K562 (cell line): ENCODE data around the gene ADAR. TPM values are rescaled to one million over a fixed set of nuclear protein-coding genes. Genes with fewer than 3 reads are reported as not detected.

Experiments
- ARHGAP35 ChIP-seq: fragments of 450-650 bp; IDR thresholded peaks from 2 replicates; pipeline ENCODE4 v1.6.1; 2018; ENCODE audit not compliant: partially characterized antibody
- BMI1 ChIP-seq: fragments of 150-350 bp; IDR thresholded peaks from 2 replicates; pipeline ENCODE4 v1.6.1; 2014; ENCODE audit warnings: low read length
- CBX3 ChIP-seq, 2 experiments: IDR thresholded peaks; 1 replicate in 1 of 2; 2 replicates in 1 of 2; pipeline ENCODE4 v1.6.1; 2012; ENCODE audit warnings: inconsistent platforms in 2 of 2, low read length in 2 of 2, borderline replicate concordance in 1 of 2, control low read depth in 1 of 2
- CREM ChIP-seq: IDR thresholded peaks from 2 replicates; pipeline ENCODE4 v1.6.1; 2014; ENCODE audit warnings: antibody characterized with exemption, low read depth
- CSDE1 ChIP-seq, 2 experiments: fragments of 450-650 bp; IDR thresholded peaks; 2 replicates each; pipeline ENCODE4 v1.6.1; 2016; ENCODE audit warnings: mild to moderate bottlenecking in 1 of 2
- GABPB2 ChIP-seq: fragments of 250-450 bp; sonication (Bioruptor Pico); conservative IDR thresholded peaks from 2 replicates; pipeline ENCODE4 v1.5.1; 2021; ENCODE audit warnings: mild to moderate bottlenecking
- NFYB ChIP-seq: IDR thresholded peaks from 2 replicates; pipeline ENCODE4 v1.6.1; 2011; ENCODE audit warnings: mild to moderate bottlenecking, moderate library complexity; ENCODE audit not compliant: insufficient read length; ENCODE audit errors: extremely low read depth
- NONO ChIP-seq, 2 experiments: fragments of 200-400 bp in 1 of 2; fragments of 450-650 bp in 1 of 2; formaldehyde crosslinking in 1 of 2; IDR thresholded peaks; 2 replicates each; pipeline ENCODE4 v1.6.1; 2017; ENCODE audit warnings: low read depth in 2 of 2, mild to moderate bottlenecking in 2 of 2, moderate library complexity in 2 of 2, low read length in 1 of 2
- NR4A1 ChIP-seq, 2 experiments: fragments of 250-450 bp in 1 of 2; fragments of 450-650 bp in 1 of 2; sonication (Bioruptor Pico) in 1 of 2; IDR thresholded peaks; 2 replicates each; pipeline versions ENCODE4 v1.4.0 to v1.6.1; 2016 to 2020; ENCODE audit warnings: mild to moderate bottlenecking in 2 of 2, missing compliant biosample characterization in 1 of 2, missing genetic modification characterization in 1 of 2, moderate library complexity in 1 of 2
- PML ChIP-seq: IDR thresholded peaks from 2 replicates; pipeline ENCODE4 v1.6.1; 2012; ENCODE audit warnings: low read length, inconsistent platforms
- RAD21 ChIP-seq, 2 experiments: fragments of 250-450 bp in 1 of 2; fragments of 450-650 bp in 1 of 2; sonication (Bioruptor Pico) in 1 of 2; formaldehyde crosslinking in 1 of 2; IDR thresholded peaks in 1 of 2; conservative IDR thresholded peaks in 1 of 2; 2 replicates each; pipeline versions ENCODE4 v1.4.0 to v1.8.0; 2020 to 2022; ENCODE audit warnings: mild to moderate bottlenecking in 2 of 2, moderate library complexity in 1 of 2
- SIN3A ChIP-seq, 2 experiments: fragments of 150-350 bp in 1 of 2; IDR thresholded peaks; 2 replicates each; pipeline ENCODE4 v1.6.1; 2011 to 2016; ENCODE audit warnings: borderline replicate concordance in 2 of 2, low read depth in 2 of 2, low read length in 2 of 2, mild to moderate bottlenecking in 2 of 2, moderate library complexity in 2 of 2; ENCODE audit not compliant: control insufficient read depth in 1 of 2
- SMC3 ChIP-seq: conservative IDR thresholded peaks from 2 replicates; pipeline ENCODE4 v1.6.1; 2011; ENCODE audit warnings: low read depth, low read length, improper control_type of control experiment; ENCODE audit not compliant: insufficient read depth
- SRSF9 ChIP-seq: fragments of 200-400 bp; formaldehyde crosslinking; IDR thresholded peaks from 2 replicates; pipeline ENCODE4 v1.6.1; 2017; ENCODE audit warnings: low read depth, low read length, borderline replicate concordance
- TCF3 ChIP-seq: sonication (generic); formaldehyde crosslinking; IDR thresholded peaks from 2 replicates; pipeline ENCODE4 v1.4.0; 2020; ENCODE audit warnings: mild to moderate bottlenecking, missing genetic modification reagents
- TRIM24 ChIP-seq, 2 experiments: fragments of 450-650 bp; IDR thresholded peaks; 2 replicates each; pipeline ENCODE4 v1.6.1; 2016
- ZNF165 ChIP-seq: fragments of 250-450 bp; sonication (Bioruptor Pico); IDR thresholded peaks from 2 replicates; pipeline ENCODE4 v1.4.0; 2020; ENCODE audit warnings: borderline replicate concordance
- ZNF184 ChIP-seq: sonication (generic); formaldehyde crosslinking; IDR thresholded peaks from 2 replicates; pipeline ENCODE4 v1.5.0; 2020; ENCODE audit warnings: missing genetic modification reagents
- polyA plus RNA-seq, 8 experiments: library from polyadenylated mRNA; depleted of rRNA in 4 of 8; stranded (reverse) in 5 of 8; unstranded in 3 of 8; fragments of >200 nt; fragmentation: Nextera tagmentation in 2 of 8; fragmentation: Illumina TruSeq in 1 of 8; extraction: Ambion mirVana in 2 of 8; extraction: Trizol in 1 of 8; gene quantifications; 2 replicates each; pipeline versions ENCODE4 v1.2.1 to v1.2.3, GENCODE V29; 2011 to 2014; ENCODE audit warnings: inconsistent platforms in 1 of 8, missing spikeins in 1 of 8
- total RNA-seq, 7 experiments: library from RNA; depleted of rRNA in 6 of 7; stranded (reverse); fragments of >200 nt in 6 of 7; fragmentation: Illumina TruSeq in 2 of 7; extraction: Trizol in 2 of 7; gene quantifications; 2 replicates each; pipeline versions ENCODE4 v1.2.1 to v1.2.3, GENCODE V29; 2011 to 2021; ENCODE audit warnings: low replicate concordance in 1 of 7
- TF ChIP-seq, protein P1 (sequence below): fragments of 450-650 bp; IDR thresholded peaks from 2 replicates; pipeline ENCODE4 v1.6.1; 2014; ENCODE audit warnings: low read depth, mild to moderate bottlenecking, moderate library complexity, borderline replicate concordance
- TF ChIP-seq, protein P2 (sequence below): fragments of 450-650 bp; IDR thresholded peaks from 2 replicates; pipeline ENCODE4 v1.6.1; 2016; ENCODE audit warnings: mild to moderate bottlenecking
- TF ChIP-seq, protein P3 (sequence below): fragments of 250-450 bp; sonication (Bioruptor Pico); IDR thresholded peaks from 2 replicates; pipeline ENCODE4 v1.5.0; 2021
- TF ChIP-seq, protein P4 (sequence below): IDR thresholded peaks from 2 replicates; pipeline ENCODE4 v1.6.1; 2011; ENCODE audit not compliant: insufficient read length; ENCODE audit errors: extremely low read depth

ADAR gene
- total and polyA plus RNA-seq, 9 of the 15 experiments (the other 6 are each of a cell fraction or from before 2014, with no cell fraction given): 30.1 to 123 (median 60.2) TPM

DNA sequence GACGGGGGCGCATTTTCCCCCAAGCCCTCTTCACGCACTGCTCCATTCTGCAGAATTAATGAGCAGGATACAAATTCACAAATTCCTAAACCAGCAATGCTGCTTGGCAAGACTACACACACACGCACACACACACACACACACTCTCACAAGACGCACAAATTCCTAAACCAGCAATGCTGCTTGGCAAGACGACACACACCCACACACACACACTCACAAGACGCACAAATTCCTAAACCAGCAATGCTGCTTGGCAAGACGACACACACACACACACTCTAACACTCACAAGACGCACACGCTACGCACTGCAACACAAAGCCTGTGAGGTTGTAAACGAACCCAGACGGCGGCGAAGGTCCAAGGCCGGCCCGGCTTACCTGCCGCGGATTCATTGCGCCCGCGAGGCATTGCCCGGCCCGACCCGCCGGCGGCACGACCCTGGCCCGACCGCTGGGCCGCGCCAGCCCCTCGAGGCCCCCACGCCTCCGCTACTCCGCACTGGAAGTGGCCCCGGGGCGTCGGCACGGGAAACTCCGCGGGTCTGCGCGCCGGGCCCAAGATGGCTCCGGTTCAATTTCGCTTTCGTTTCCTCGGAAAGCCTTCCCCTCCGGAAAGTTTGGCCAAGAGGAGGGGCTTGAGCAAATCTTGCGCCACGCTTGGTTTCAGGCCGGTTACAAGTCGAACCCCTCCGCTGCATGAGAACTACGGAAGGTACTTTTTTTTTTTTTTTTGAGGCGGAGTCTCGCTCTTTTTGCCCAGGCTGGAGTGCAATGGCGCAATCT, at the start of gene ADAR (continued):
- TF ChIP-seq CREM: 0 out of 2 replicates have a peak, but pooled peaks have one; percentile 47
- TF ChIP-seq NR4A1 (CRISPR knock-in tag; IDR thresholded peaks at IDR 0.05): no peak
- 0 out of 2 replicates have a peak, but pooled peaks have one; percentile 24 for TF ChIP-seq NR4A1 (tag; IDR thresholded peaks at IDR 0.05)
- 0 out of 4 replicates have a peak, but pooled peaks of 1 of the 2 experiments have one; percentile 4 for TF ChIP-seq SIN3A (IDR thresholded peaks at IDR 0.05; ENCODE audit: borderline replicate concordance in 2 of 2, control insufficient read depth in 1 of 2, low read depth in 2 of 2, low read length in 2 of 2)
- TF ChIP-seq, protein P1, sequence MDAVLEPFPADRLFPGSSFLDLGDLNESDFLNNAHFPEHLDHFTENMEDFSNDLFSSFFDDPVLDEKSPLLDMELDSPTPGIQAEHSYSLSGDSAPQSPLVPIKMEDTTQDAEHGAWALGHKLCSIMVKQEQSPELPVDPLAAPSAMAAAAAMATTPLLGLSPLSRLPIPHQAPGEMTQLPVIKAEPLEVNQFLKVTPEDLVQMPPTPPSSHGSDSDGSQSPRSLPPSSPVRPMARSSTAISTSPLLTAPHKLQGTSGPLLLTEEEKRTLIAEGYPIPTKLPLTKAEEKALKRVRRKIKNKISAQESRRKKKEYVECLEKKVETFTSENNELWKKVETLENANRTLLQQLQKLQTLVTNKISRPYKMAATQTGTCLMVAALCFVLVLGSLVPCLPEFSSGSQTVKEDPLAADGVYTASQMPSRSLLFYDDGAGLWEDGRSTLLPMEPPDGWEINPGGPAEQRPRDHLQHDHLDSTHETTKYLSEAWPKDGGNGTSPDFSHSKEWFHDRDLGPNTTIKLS: no peak
- peak in 1 of 2 experiments; percentile 75; a peak in 1 of 4 replicates for TF ChIP-seq NONO (IDR thresholded peaks at IDR 0.05; ENCODE audit: low read depth in 2 of 2, low read length in 1 of 2)
- peak; percentile 42 for TF ChIP-seq ARHGAP35
- no peak for TF ChIP-seq RAD21 (CRISPR knock-in tag; conservative IDR thresholded peaks at IDR 0.05 in 1 of 2, IDR thresholded peaks at IDR 0.05 in 1 of 2)
- TF ChIP-seq TRIM24 (IDR thresholded peaks at IDR 0.05): no peak
- TF ChIP-seq CBX3 (IDR thresholded peaks at IDR 0.05; ENCODE audit: borderline replicate concordance in 1 of 2, low read length in 2 of 2): 0 out of 3 replicates have a peak, but pooled peaks of 1 of the 2 experiments have one; percentile 30
- no peak for TF ChIP-seq GABPB2 (CRISPR knock-in tag)
- TF ChIP-seq TCF3 (CRISPR knock-in tag): no peak
- TF ChIP-seq ZNF165 (CRISPR knock-in tag): no peak
- TF ChIP-seq, protein P2, sequence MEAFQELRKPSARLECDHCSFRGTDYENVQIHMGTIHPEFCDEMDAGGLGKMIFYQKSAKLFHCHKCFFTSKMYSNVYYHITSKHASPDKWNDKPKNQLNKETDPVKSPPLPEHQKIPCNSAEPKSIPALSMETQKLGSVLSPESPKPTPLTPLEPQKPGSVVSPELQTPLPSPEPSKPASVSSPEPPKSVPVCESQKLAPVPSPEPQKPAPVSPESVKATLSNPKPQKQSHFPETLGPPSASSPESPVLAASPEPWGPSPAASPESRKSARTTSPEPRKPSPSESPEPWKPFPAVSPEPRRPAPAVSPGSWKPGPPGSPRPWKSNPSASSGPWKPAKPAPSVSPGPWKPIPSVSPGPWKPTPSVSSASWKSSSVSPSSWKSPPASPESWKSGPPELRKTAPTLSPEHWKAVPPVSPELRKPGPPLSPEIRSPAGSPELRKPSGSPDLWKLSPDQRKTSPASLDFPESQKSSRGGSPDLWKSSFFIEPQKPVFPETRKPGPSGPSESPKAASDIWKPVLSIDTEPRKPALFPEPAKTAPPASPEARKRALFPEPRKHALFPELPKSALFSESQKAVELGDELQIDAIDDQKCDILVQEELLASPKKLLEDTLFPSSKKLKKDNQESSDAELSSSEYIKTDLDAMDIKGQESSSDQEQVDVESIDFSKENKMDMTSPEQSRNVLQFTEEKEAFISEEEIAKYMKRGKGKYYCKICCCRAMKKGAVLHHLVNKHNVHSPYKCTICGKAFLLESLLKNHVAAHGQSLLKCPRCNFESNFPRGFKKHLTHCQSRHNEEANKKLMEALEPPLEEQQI: no peak
- no peak for TF ChIP-seq CSDE1 (IDR thresholded peaks at IDR 0.05)
- TF ChIP-seq ZNF184 (CRISPR knock-in tag): no peak
- TF ChIP-seq PML: no peak
- no peak for TF ChIP-seq SRSF9
- TF ChIP-seq, protein P3, sequence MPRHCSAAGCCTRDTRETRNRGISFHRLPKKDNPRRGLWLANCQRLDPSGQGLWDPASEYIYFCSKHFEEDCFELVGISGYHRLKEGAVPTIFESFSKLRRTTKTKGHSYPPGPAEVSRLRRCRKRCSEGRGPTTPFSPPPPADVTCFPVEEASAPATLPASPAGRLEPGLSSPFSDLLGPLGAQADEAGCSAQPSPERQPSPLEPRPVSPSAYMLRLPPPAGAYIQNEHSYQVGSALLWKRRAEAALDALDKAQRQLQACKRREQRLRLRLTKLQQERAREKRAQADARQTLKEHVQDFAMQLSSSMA (CRISPR knock-in tag): no peak
- TF ChIP-seq NFYB: no peak
- TF ChIP-seq, protein P4, sequence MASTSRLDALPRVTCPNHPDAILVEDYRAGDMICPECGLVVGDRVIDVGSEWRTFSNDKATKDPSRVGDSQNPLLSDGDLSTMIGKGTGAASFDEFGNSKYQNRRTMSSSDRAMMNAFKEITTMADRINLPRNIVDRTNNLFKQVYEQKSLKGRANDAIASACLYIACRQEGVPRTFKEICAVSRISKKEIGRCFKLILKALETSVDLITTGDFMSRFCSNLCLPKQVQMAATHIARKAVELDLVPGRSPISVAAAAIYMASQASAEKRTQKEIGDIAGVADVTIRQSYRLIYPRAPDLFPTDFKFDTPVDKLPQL: no peak
- TF ChIP-seq BMI1: no peak
- no peak for TF ChIP-seq SMC3
